ENCODE data around the gene GSTT2.
A peak's percentile ranks its signal among the peaks of the same experiment; 100 is the strongest.

GSTT2 gene

GRCh38 chr22:24002851-24003250 lies 22.9 kb downstream of the GSTT2 start:
- Histone ChIP-seq H3K4me3 (ENCODE audit: low read length) (no peak overlapping the region), H3K36me3 (ENCODE audit: control insufficient read depth, low read depth, low read length) (no peaks in the 10 kb centered on the region)

GRCh38 chr22:24003887-24004286 lies 24.0 kb downstream of the GSTT2 start:
- H3K36me3 ChIP-seq (ENCODE audit: control insufficient read depth, low read depth, low read length): no peaks in the 10 kb centered on the region
- H3K27ac ChIP-seq (ENCODE audit: low read length): no peak overlapping the region
- H3K9me3 ChIP-seq (ENCODE audit: control insufficient read depth, low read depth, low read length): no peaks in the 10 kb centered on the region
- H3K4me3 ChIP-seq (ENCODE audit: low read length): no peak overlapping the region
- peaks cover 9% of the 10 kb centered on the region for H3K4me1 ChIP-seq (ENCODE audit: control insufficient read depth, low read depth, low read length)
- no peaks in the 10 kb centered on the region for H3K27me3 ChIP-seq (ENCODE audit: control insufficient read depth, insufficient read depth, low read length)
- H3K9ac ChIP-seq (ENCODE audit: low read length): no peak overlapping the region

More at GRCh38 chr22:24002851-24003250, 22.9 kb downstream of the GSTT2 start:
- no peak overlapping the region for H3K27ac ChIP-seq (ENCODE audit: low read length)
- H3K4me1 ChIP-seq (ENCODE audit: control insufficient read depth, low read depth, low read length): peaks cover 9% of the 10 kb centered on the region
- no peak overlapping the region for H3K9ac ChIP-seq (ENCODE audit: low read length)
- no peaks in the 10 kb centered on the region for H3K27me3 ChIP-seq (ENCODE audit: control insufficient read depth, insufficient read depth, low read length)
- H3K9me3 ChIP-seq (ENCODE audit: control insufficient read depth, low read depth, low read length): no peaks in the 10 kb centered on the region

GRCh38 chr22:24005201-24005600 lies 25.3 kb downstream of the GSTT2 start, which contains the start of gene GSTT4:
GSTT4 (minus strand) TSS chr22:24005453; CDS start chr22:24005356, 97 bp downstream.
- H3K4me3 ChIP-seq (ENCODE audit: low read length): no peak within 1 kb of the TSS
- no peak within 1 kb of the TSS for H3K9ac ChIP-seq (ENCODE audit: low read length)
- peaks cover 9% of the 10 kb centered on the region for H3K4me1 ChIP-seq (ENCODE audit: control insufficient read depth, low read depth, low read length)
- H3K27me3 ChIP-seq (ENCODE audit: control insufficient read depth, insufficient read depth, low read length): no peaks in the 10 kb centered on the region
- H3K9me3 ChIP-seq (ENCODE audit: control insufficient read depth, low read depth, low read length): no peaks in the 10 kb centered on the region
- H3K27ac ChIP-seq (ENCODE audit: low read length): no peak within 1 kb of the TSS
- H3K36me3 ChIP-seq (ENCODE audit: control insufficient read depth, low read depth, low read length): no peaks in the 10 kb centered on the region

- peaks cover 5% of the 10 kb centered on the region for H3K4me1 ChIP-seq (ENCODE audit: control insufficient read depth, low read depth, low read length)
- no peak overlapping the region for H3K9ac ChIP-seq (ENCODE audit: low read length)
- no peak overlapping the region for H3K4me3 ChIP-seq (ENCODE audit: low read length)
- no peak overlapping the region for H3K27ac ChIP-seq (ENCODE audit: low read length)
- no peaks in the 10 kb centered on the region for H3K36me3 ChIP-seq (ENCODE audit: control insufficient read depth, low read depth, low read length)
- H3K9me3 ChIP-seq (ENCODE audit: control insufficient read depth, low read depth, low read length): no peaks in the 10 kb centered on the region
- no peaks in the 10 kb centered on the region for H3K27me3 ChIP-seq (ENCODE audit: control insufficient read depth, insufficient read depth, low read length)
Observed at GRCh38 chr22:24006207-24006913, 26.4 kb downstream of the GSTT2 start.

GRCh38 chr22:24006914-24007214 lies 26.9 kb downstream of the GSTT2 start:
- Histone ChIP-seq H3K4me3 (ENCODE audit: low read length) (no peak overlapping the region), H3K9me3 (ENCODE audit: control insufficient read depth, low read depth, low read length) (no peaks in the 10 kb centered on the region), H3K36me3 (ENCODE audit: control insufficient read depth, low read depth, low read length) (no peaks in the 10 kb centered on the region), H3K27ac (ENCODE audit: low read length) (no peak overlapping the region), H3K27me3 (ENCODE audit: control insufficient read depth, insufficient read depth, low read length) (no peaks in the 10 kb centered on the region), H3K9ac (ENCODE audit: low read length) (no peak overlapping the region), H3K4me1 (ENCODE audit: control insufficient read depth, low read depth, low read length) (peaks cover under 1% of the 10 kb centered on the region)

- Histone ChIP-seq H3K27me3 (ENCODE audit: control insufficient read depth, insufficient read depth, low read length) (no peaks in the 10 kb centered on the region), H3K9ac (ENCODE audit: low read length) (no peak overlapping the region), H3K4me3 (ENCODE audit: low read length) (no peak overlapping the region), H3K36me3 (ENCODE audit: control insufficient read depth, low read depth, low read length) (no peaks in the 10 kb centered on the region), H3K9me3 (ENCODE audit: control insufficient read depth, low read depth, low read length) (no peaks in the 10 kb centered on the region), H3K4me1 (ENCODE audit: control insufficient read depth, low read depth, low read length) (peaks cover 3% of the 10 kb centered on the region), H3K27ac (ENCODE audit: low read length) (no peak overlapping the region)
Observed at GRCh38 chr22:24007253-24008021, 27.5 kb downstream of the GSTT2 start.

- no peaks in the 10 kb centered on the region for H3K27me3 ChIP-seq (ENCODE audit: control insufficient read depth, insufficient read depth, low read length)
- no peaks in the 10 kb centered on the region for H3K36me3 ChIP-seq (ENCODE audit: control insufficient read depth, low read depth, low read length)
- no peaks in the 10 kb centered on the region for H3K9me3 ChIP-seq (ENCODE audit: control insufficient read depth, low read depth, low read length)
- H3K27ac ChIP-seq (ENCODE audit: low read length): no peak overlapping the region
- H3K9ac ChIP-seq (ENCODE audit: low read length): no peak overlapping the region
- peaks cover 4% of the 10 kb centered on the region for H3K4me1 ChIP-seq (ENCODE audit: control insufficient read depth, low read depth, low read length)
- H3K4me3 ChIP-seq (ENCODE audit: low read length): no peak overlapping the region
Observed at GRCh38 chr22:24008022-24008283, 28.0 kb downstream of the GSTT2 start.

- Histone ChIP-seq H3K4me1 (ENCODE audit: control insufficient read depth, low read depth, low read length) (peaks cover 4% of the 10 kb centered on the region), H3K9me3 (ENCODE audit: control insufficient read depth, low read depth, low read length) (no peaks in the 10 kb centered on the region), H3K9ac (ENCODE audit: low read length) (no peak overlapping the region), H3K27me3 (ENCODE audit: control insufficient read depth, insufficient read depth, low read length) (no peaks in the 10 kb centered on the region), H3K4me3 (ENCODE audit: low read length) (no peak overlapping the region), H3K27ac (ENCODE audit: low read length) (no peak overlapping the region), H3K36me3 (ENCODE audit: control insufficient read depth, low read depth, low read length) (no peaks in the 10 kb centered on the region)
Observed at GRCh38 chr22:24008381-24009226, 28.7 kb downstream of the GSTT2 start.

- Histone ChIP-seq H3K36me3 (ENCODE audit: control insufficient read depth, low read depth, low read length) (no peaks in the 10 kb centered on the region), H3K9me3 (ENCODE audit: control insufficient read depth, low read depth, low read length) (no peaks in the 10 kb centered on the region), H3K4me3 (ENCODE audit: low read length) (no peak overlapping the region), H3K4me1 (ENCODE audit: control insufficient read depth, low read depth, low read length) (peaks cover 4% of the 10 kb centered on the region), H3K27ac (ENCODE audit: low read length) (no peak overlapping the region), H3K27me3 (ENCODE audit: control insufficient read depth, insufficient read depth, low read length) (no peaks in the 10 kb centered on the region), H3K9ac (ENCODE audit: low read length) (no peak overlapping the region)
Observed at GRCh38 chr22:24009227-24010017, 29.5 kb downstream of the GSTT2 start.

- Histone ChIP-seq H3K4me3 (ENCODE audit: low read length) (no peak overlapping the region), H3K9me3 (ENCODE audit: control insufficient read depth, low read depth, low read length) (no peaks in the 10 kb centered on the region), H3K27me3 (ENCODE audit: control insufficient read depth, insufficient read depth, low read length) (no peaks in the 10 kb centered on the region), H3K27ac (ENCODE audit: low read length) (no peak overlapping the region), H3K36me3 (ENCODE audit: control insufficient read depth, low read depth, low read length) (no peaks in the 10 kb centered on the region), H3K9ac (ENCODE audit: low read length) (no peak overlapping the region), H3K4me1 (ENCODE audit: control insufficient read depth, low read depth, low read length) (peaks cover 4% of the 10 kb centered on the region)
Observed at GRCh38 chr22:24010018-24010391, 30.1 kb downstream of the GSTT2 start.

- Histone ChIP-seq H3K9ac (ENCODE audit: low read length) (peak overlapping the region; percentile 84), H3K27ac (ENCODE audit: low read length) (peak overlapping the region; percentile 43), H3K4me1 (ENCODE audit: control insufficient read depth, low read depth, low read length) (peaks cover 4% of the 10 kb centered on the region)
Observed at GRCh38 chr22:24011735-24012068, 31.8 kb downstream of the GSTT2 start.

More at GRCh38 chr22:24011735-24012068, 31.8 kb downstream of the GSTT2 start:
- no peaks in the 10 kb centered on the region for H3K27me3 ChIP-seq (ENCODE audit: control insufficient read depth, insufficient read depth, low read length)
- H3K4me3 ChIP-seq (ENCODE audit: low read length): peak overlapping the region; percentile 71
- H3K9me3 ChIP-seq (ENCODE audit: control insufficient read depth, low read depth, low read length): no peaks in the 10 kb centered on the region
- no peaks in the 10 kb centered on the region for H3K36me3 ChIP-seq (ENCODE audit: control insufficient read depth, low read depth, low read length)
